Measurements from ENCODE around the gene MYOM3.
"Not testable (repeated sequence)": the region's sequence is repeated elsewhere in the genome, so short reads cannot be mapped to it uniquely, and the experiment has no call there.

MYOM3 gene

GRCh38 chr1:24030976-24031516, 80.9 kb downstream of the MYOM3 start:
- not testable (repeated sequence) for DNase-seq (ENCODE audit: low spot score)

- peak; percentile 54 for DNase-seq (ENCODE audit: low spot score)
Observed at GRCh38 chr1:24027838-24028468, 84.0 kb downstream of the MYOM3 start.

- no peak for DNase-seq (ENCODE audit: low spot score)
Observed at GRCh38 chr1:24022581-24023361, 89.2 kb downstream of the MYOM3 start.

GRCh38 chr1:24021403-24022266, 90.3 kb downstream of the MYOM3 start:
- DNase-seq (ENCODE audit: low spot score): no peak

- DNase-seq (ENCODE audit: low spot score): no peak
Observed at GRCh38 chr1:24020470-24020869, 91.5 kb downstream of the MYOM3 start.

GRCh38 chr1:24020025-24020424, 91.9 kb downstream of the MYOM3 start:
- no peak for DNase-seq (ENCODE audit: low spot score)

- peak; percentile 39 for DNase-seq (ENCODE audit: low spot score)
Observed at GRCh38 chr1:24018611-24019580, 93.0 kb downstream of the MYOM3 start.

GRCh38 chr1:24015221-24016210, 96.4 kb downstream of the MYOM3 start:
- DNase-seq (ENCODE audit: low spot score): no peak

- DNase-seq (ENCODE audit: low spot score): not testable (repeated sequence)
Observed at GRCh38 chr1:24012878-24013277, 99.1 kb downstream of the MYOM3 start.

- DNase-seq (ENCODE audit: low spot score): no peak
Observed at GRCh38 chr1:24010650-24011049, 101.3 kb downstream of the MYOM3 start.

GRCh38 chr1:24009406-24009805, 102.5 kb downstream of the MYOM3 start:
- DNase-seq (ENCODE audit: low spot score): no peak

GRCh38 chr1:24008574-24009184, 103.3 kb downstream of the MYOM3 start:
- not testable (repeated sequence) for DNase-seq (ENCODE audit: low spot score)

GRCh38 chr1:24007079-24007478, 104.9 kb downstream of the MYOM3 start:
- no peak for DNase-seq (ENCODE audit: low spot score)
